WTC11 (cell line): Measurements from ENCODE around the gene PCGF3.

Experiments used
- FOXJ3 ChIP-seq: sonication (generic); formaldehyde crosslinking; IDR thresholded peaks from 2 replicates; pipeline ENCODE4 v1.9.0; 2021; ENCODE audit warnings: missing genetic modification reagents, mild to moderate bottlenecking, borderline replicate concordance
- IRF2 ChIP-seq: sonication (generic); formaldehyde crosslinking; IDR thresholded peaks from 2 replicates; pipeline ENCODE4 v1.8.0; 2022; ENCODE audit warnings: low read depth, missing genetic modification reagents, borderline replicate concordance
- JUN ChIP-seq: sonication (generic); formaldehyde crosslinking; IDR thresholded peaks from 2 replicates; pipeline ENCODE4 v1.8.0; 2023; ENCODE audit warnings: mild to moderate bottlenecking, missing genetic modification reagents
- MYBL2 ChIP-seq: sonication (generic); formaldehyde crosslinking; IDR thresholded peaks from 2 replicates; pipeline ENCODE4 v1.8.1; 2023; ENCODE audit warnings: mild to moderate bottlenecking, moderate library complexity, missing genetic modification reagents
- TEAD1 ChIP-seq: sonication (generic); formaldehyde crosslinking; IDR thresholded peaks from 2 replicates; pipeline ENCODE4 v1.8.0; 2022; ENCODE audit warnings: mild to moderate bottlenecking, missing genetic modification reagents
- ZNF232 ChIP-seq: sonication (generic); formaldehyde crosslinking; IDR thresholded peaks from 2 replicates; pipeline ENCODE4 v1.8.0; 2022; ENCODE audit warnings: mild to moderate bottlenecking, missing genetic modification reagents
- TF ChIP-seq, protein P1 (sequence below): sonication (generic); formaldehyde crosslinking; IDR thresholded peaks from 2 replicates; pipeline ENCODE4 v1.8.0; 2022; ENCODE audit warnings: mild to moderate bottlenecking, missing genetic modification reagents
- TF ChIP-seq, protein P2 (sequence below): fragments of 200-600 bp; IDR thresholded peaks from 2 replicates; pipeline ENCODE4 v1.8.0; 2022; ENCODE audit warnings: antibody characterized with exemption

DNA sequence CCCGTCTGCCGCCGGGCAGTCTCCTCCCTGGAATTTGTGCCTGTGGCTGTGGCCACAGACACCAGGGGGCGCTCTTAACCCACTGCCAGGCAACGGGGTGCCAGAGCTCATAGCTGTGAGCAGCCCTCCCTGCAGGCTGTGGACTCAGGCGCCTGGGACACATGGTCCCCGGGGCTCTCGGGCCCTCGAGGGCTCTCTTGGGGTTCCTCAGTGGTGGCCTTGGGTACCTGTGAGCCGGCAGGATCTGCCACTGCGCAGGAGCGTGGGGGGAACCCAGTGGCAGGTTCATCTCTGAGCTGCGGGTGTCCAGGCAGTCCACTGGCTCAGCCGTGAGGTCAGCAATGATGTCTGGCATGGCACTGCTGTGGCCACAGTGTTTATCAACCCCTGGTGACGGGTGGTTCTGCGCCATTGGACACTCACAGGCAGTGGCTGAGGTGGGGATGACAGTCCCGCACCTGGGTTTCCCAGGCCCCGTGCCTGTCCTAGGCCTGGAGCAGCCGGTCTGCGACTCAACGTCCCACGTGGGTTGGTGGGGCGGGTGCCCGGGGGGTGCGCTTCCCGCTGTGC is 37.2 kb downstream of the PCGF3 start:
- TF ChIP-seq IRF2 (CRISPR knock-in tag) (no peak), JUN (CRISPR knock-in tag) (no peak), FOXJ3 (CRISPR knock-in tag) (no peak), ZNF232 (no peak), TEAD1 (CRISPR knock-in tag) (no peak), MYBL2 (no peak)
- TF ChIP-seq, protein P1, sequence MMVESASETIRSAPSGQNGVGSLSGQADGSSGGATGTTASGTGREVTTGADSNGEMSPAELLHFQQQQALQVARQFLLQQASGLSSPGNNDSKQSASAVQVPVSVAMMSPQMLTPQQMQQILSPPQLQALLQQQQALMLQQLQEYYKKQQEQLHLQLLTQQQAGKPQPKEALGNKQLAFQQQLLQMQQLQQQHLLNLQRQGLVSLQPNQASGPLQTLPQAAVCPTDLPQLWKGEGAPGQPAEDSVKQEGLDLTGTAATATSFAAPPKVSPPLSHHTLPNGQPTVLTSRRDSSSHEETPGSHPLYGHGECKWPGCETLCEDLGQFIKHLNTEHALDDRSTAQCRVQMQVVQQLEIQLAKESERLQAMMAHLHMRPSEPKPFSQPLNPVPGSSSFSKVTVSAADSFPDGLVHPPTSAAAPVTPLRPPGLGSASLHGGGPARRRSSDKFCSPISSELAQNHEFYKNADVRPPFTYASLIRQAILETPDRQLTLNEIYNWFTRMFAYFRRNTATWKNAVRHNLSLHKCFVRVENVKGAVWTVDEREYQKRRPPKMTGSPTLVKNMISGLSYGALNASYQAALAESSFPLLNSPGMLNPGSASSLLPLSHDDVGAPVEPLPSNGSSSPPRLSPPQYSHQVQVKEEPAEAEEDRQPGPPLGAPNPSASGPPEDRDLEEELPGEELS (CRISPR knock-in tag): no peak
- TF ChIP-seq, protein P2, sequence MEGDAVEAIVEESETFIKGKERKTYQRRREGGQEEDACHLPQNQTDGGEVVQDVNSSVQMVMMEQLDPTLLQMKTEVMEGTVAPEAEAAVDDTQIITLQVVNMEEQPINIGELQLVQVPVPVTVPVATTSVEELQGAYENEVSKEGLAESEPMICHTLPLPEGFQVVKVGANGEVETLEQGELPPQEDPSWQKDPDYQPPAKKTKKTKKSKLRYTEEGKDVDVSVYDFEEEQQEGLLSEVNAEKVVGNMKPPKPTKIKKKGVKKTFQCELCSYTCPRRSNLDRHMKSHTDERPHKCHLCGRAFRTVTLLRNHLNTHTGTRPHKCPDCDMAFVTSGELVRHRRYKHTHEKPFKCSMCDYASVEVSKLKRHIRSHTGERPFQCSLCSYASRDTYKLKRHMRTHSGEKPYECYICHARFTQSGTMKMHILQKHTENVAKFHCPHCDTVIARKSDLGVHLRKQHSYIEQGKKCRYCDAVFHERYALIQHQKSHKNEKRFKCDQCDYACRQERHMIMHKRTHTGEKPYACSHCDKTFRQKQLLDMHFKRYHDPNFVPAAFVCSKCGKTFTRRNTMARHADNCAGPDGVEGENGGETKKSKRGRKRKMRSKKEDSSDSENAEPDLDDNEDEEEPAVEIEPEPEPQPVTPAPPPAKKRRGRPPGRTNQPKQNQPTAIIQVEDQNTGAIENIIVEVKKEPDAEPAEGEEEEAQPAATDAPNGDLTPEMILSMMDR: peak; percentile 94
